Measurements from ENCODE around the gene EPM2A.

The EPM2A gene

DNA sequence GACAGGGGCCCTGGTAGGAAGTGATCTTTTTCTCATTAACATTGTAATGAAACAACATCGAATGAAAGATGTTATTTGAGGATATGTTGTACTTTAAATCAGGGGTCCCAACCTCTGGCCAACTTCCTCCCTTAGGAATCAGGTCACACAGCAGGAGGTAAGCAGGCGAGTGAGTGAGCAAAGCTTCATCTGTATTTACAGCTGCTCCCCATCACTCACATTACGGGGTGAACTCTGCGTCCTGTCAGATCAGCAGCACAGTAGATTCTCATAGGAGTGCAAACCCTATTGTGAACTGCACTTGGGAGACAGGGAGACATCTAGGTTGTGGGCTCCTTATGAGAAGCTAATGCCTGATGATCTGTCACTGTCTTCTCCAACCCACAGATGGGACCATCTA, 19.9 kb downstream of the EPM2A start:
- ChIA-PET CTCF (no interaction called here), POLR2A (no interaction called here)
- TF ChIP-seq ELF4 (IDR thresholded peaks at IDR 0.05): no peak
- no peak for TF ChIP-seq FOXM1 (IDR thresholded peaks at IDR 0.05; ENCODE audit: borderline replicate concordance)
- TF ChIP-seq NFRKB (IDR thresholded peaks at IDR 0.05): no peak
- TF ChIP-seq HDGF (IDR thresholded peaks at IDR 0.05; ENCODE audit: borderline replicate concordance): no peak
- no peak for TF ChIP-seq SP1 (IDR thresholded peaks at IDR 0.05)
- TF ChIP-seq ARNT (IDR thresholded peaks at IDR 0.05): no peak
- no peak for TF ChIP-seq FOXA1 (IDR thresholded peaks at IDR 0.05)
- TF ChIP-seq ZNF384 (IDR thresholded peaks at IDR 0.05): no peak
- no peak for TF ChIP-seq TARDBP (IDR thresholded peaks at IDR 0.05)
- no peak for TF ChIP-seq LEF1 (IDR thresholded peaks at IDR 0.05; ENCODE audit: borderline replicate concordance)
- no peak for TF ChIP-seq CTBP1 (IDR thresholded peaks at IDR 0.05; ENCODE audit: borderline replicate concordance)
- TF ChIP-seq BHLHE40 (IDR thresholded peaks at IDR 0.05; ENCODE audit: borderline replicate concordance): no peak
- TF ChIP-seq FOXK2 (IDR thresholded peaks at IDR 0.05): no peak
- TF ChIP-seq L3MBTL2 (conservative IDR thresholded peaks at IDR 0.05): no peak
- TF ChIP-seq SUZ12 (IDR thresholded peaks at IDR 0.05): no peak
- no peak for TF ChIP-seq PKNOX1 (IDR thresholded peaks at IDR 0.05)
- no peak for DNase-seq (ENCODE audit: extremely low spot score)

GRCh38 chr6:145714731-145715130, 20.6 kb downstream of the EPM2A start:
- TF ChIP-seq FOXK2 (IDR thresholded peaks at IDR 0.05): no peak
- no peak for TF ChIP-seq NFRKB (IDR thresholded peaks at IDR 0.05)
- no peak for TF ChIP-seq CTBP1 (IDR thresholded peaks at IDR 0.05; ENCODE audit: borderline replicate concordance)
- no peak for TF ChIP-seq HDGF (IDR thresholded peaks at IDR 0.05; ENCODE audit: borderline replicate concordance)
- no peak for TF ChIP-seq L3MBTL2 (conservative IDR thresholded peaks at IDR 0.05)
- no peak for TF ChIP-seq TARDBP (IDR thresholded peaks at IDR 0.05)
- no peak for TF ChIP-seq SP1 (IDR thresholded peaks at IDR 0.05)
- no peak for TF ChIP-seq ARNT (IDR thresholded peaks at IDR 0.05)
- no peak for TF ChIP-seq BHLHE40 (IDR thresholded peaks at IDR 0.05; ENCODE audit: borderline replicate concordance)
- no peak for TF ChIP-seq SUZ12 (IDR thresholded peaks at IDR 0.05)
- TF ChIP-seq PKNOX1 (IDR thresholded peaks at IDR 0.05): no peak
- no peak for DNase-seq (ENCODE audit: extremely low spot score)
- ChIA-PET POLR2A (no interaction called here), CTCF (no interaction called here)

- POLR2A ChIA-PET: no interaction called here
- TF ChIP-seq SUZ12 (IDR thresholded peaks at IDR 0.05): no peak
- TF ChIP-seq CTBP1 (IDR thresholded peaks at IDR 0.05; ENCODE audit: borderline replicate concordance): no peak
- TF ChIP-seq HDGF (IDR thresholded peaks at IDR 0.05; ENCODE audit: borderline replicate concordance): no peak
- CTCF ChIA-PET: no interaction called here
- no peak for DNase-seq (ENCODE audit: extremely low spot score)
Measured at GRCh38 chr6:145713773-145714172, 21.5 kb downstream of the EPM2A start.

DNA sequence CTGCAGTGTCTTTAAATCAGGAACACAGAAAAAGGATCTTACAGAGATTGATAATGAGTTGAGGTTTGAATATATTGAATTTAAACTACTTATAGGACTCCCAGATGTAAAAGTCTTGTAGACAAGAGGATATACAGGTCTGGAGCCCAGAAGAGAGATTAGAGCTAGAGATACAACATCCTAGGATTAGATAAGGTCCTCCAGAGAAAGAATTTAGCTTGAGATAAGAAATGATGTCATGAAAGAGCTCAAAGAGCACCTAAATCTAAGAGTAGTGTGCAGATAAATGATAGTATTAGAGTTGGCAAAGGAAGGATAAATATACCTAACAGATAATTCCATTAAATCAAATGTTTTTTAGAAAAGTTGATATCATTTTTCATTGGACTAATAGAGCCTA, 23.9 kb downstream of the EPM2A start:
- ChIA-PET CTCF (no interaction called here), POLR2A (no interaction called here)

DNA sequence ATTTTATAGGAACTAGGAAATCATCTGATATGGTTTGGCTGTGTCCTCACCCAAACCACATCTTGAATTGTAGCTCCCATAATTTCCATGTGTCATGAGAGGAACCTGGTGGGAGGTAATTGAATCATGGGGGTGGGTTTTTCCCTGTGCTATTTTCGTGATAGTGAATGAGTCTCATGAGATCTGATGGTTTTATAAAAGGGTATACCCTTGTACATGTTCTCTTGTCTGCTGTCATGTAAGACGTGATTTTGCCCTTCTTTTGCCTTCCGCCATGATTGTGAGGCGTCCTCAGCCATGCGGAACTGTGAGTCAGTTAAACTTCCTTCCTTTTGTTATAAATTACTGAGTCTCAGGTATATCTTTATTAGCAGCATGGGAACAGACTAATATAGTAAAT, 27.9 kb downstream of the EPM2A start:
- no peak for TF ChIP-seq BHLHE40 (IDR thresholded peaks at IDR 0.05; ENCODE audit: borderline replicate concordance)
- no peak for TF ChIP-seq SUZ12 (IDR thresholded peaks at IDR 0.05)
- no peak for TF ChIP-seq NFRKB (IDR thresholded peaks at IDR 0.05)
- TF ChIP-seq FOXM1 (IDR thresholded peaks at IDR 0.05; ENCODE audit: borderline replicate concordance): no peak
- TF ChIP-seq PKNOX1 (IDR thresholded peaks at IDR 0.05): no peak
- no peak for TF ChIP-seq CTBP1 (IDR thresholded peaks at IDR 0.05; ENCODE audit: borderline replicate concordance)
- no peak for TF ChIP-seq ZNF384 (IDR thresholded peaks at IDR 0.05)
- no peak for TF ChIP-seq LEF1 (IDR thresholded peaks at IDR 0.05; ENCODE audit: borderline replicate concordance)
- no peak for TF ChIP-seq FOXA1 (IDR thresholded peaks at IDR 0.05)
- no peak for TF ChIP-seq L3MBTL2 (conservative IDR thresholded peaks at IDR 0.05)
- no peak for TF ChIP-seq HDGF (IDR thresholded peaks at IDR 0.05; ENCODE audit: borderline replicate concordance)
- no peak for TF ChIP-seq SP1 (IDR thresholded peaks at IDR 0.05)
- TF ChIP-seq ELF4 (IDR thresholded peaks at IDR 0.05): no peak
- no peak for TF ChIP-seq ARNT (IDR thresholded peaks at IDR 0.05)
- no peak for TF ChIP-seq TARDBP (IDR thresholded peaks at IDR 0.05)
- TF ChIP-seq FOXK2 (IDR thresholded peaks at IDR 0.05): no peak
- ChIA-PET POLR2A (no interaction called here), CTCF (no interaction called here)

More for the DNA sequence above, 23.9 kb downstream of the EPM2A start:
- no peak for TF ChIP-seq L3MBTL2 (conservative IDR thresholded peaks at IDR 0.05)
- TF ChIP-seq FOXM1 (IDR thresholded peaks at IDR 0.05; ENCODE audit: borderline replicate concordance): no peak
- no peak for TF ChIP-seq TARDBP (IDR thresholded peaks at IDR 0.05)
- TF ChIP-seq FOXA1 (IDR thresholded peaks at IDR 0.05): no peak
- no peak for TF ChIP-seq ARNT (IDR thresholded peaks at IDR 0.05)
- TF ChIP-seq BHLHE40 (IDR thresholded peaks at IDR 0.05; ENCODE audit: borderline replicate concordance): no peak
- TF ChIP-seq SP1 (IDR thresholded peaks at IDR 0.05): no peak
- no peak for TF ChIP-seq SUZ12 (IDR thresholded peaks at IDR 0.05)
- no peak for TF ChIP-seq ELF4 (IDR thresholded peaks at IDR 0.05)
- no peak for TF ChIP-seq HDGF (IDR thresholded peaks at IDR 0.05; ENCODE audit: borderline replicate concordance)
- no peak for TF ChIP-seq ZNF384 (IDR thresholded peaks at IDR 0.05)
- no peak for TF ChIP-seq LEF1 (IDR thresholded peaks at IDR 0.05; ENCODE audit: borderline replicate concordance)
- no peak for TF ChIP-seq NFRKB (IDR thresholded peaks at IDR 0.05)
- DNase-seq (ENCODE audit: extremely low spot score): no peak

DNA sequence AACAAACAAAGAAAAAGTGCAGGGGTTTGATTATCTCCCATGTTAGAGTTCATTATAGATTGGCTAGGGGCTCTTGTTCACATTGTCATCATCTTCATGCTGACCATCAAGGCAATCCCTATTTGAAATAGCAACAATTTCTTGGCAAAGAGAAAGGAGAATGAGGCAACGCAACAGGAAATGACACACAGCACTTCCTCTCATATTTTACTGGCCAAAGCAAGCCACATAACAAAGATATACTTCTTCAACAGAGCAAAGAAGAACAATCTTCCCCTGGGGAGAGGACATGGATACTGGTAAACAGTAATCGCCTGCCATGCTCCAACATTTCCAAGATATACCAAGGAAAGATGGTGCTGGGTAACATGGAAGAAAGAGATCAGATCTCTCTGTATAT, 29.8 kb downstream of the EPM2A start:
- TF ChIP-seq FOXA1 (IDR thresholded peaks at IDR 0.05) (no peak), ELF4 (IDR thresholded peaks at IDR 0.05) (no peak), HDGF (IDR thresholded peaks at IDR 0.05; ENCODE audit: borderline replicate concordance) (no peak), SUZ12 (IDR thresholded peaks at IDR 0.05) (no peak)
- CTCF ChIA-PET: no interaction called here
- POLR2A ChIA-PET: no interaction called here
- DNase-seq (ENCODE audit: extremely low spot score): no peak

More for the DNA sequence above, 27.9 kb downstream of the EPM2A start:
- no peak for DNase-seq (ENCODE audit: extremely low spot score)

Data from HEK293T (cell line).